B cell (primary cell): ENCODE results near the gene ANXA10. TPM values are rescaled to one million over a fixed set of nuclear protein-coding genes. Genes with fewer than 3 reads are reported as not detected.

Experiments used
- ATAC-seq: fragments of 200-7000 bp; cut with Tn5 transposase; one replicate; pipeline ENCODE4 v1.10.0; 2021; ENCODE audit warnings: low read depth, mild to moderate bottlenecking, moderate number of reproducible peaks, moderate library complexity
- CTCF ChIA-PET: fragments of 350-600 bp; sonication (Branson Sonifier 250); formaldehyde crosslinking; loops from one replicate; lab custom pipeline; 2021; ENCODE audit warnings: antibody characterized with exemption, inconsistent platforms; lab: Charles Lee
- POLR2A ChIA-PET: fragments of 350-600 bp; sonication (Branson Sonifier 250); formaldehyde crosslinking; loops from one replicate; lab custom pipeline; 2021; ENCODE audit warnings: antibody characterized with exemption; lab: Charles Lee
- DNase-seq: peaks from one replicate; pipeline ENCODE4 v3.0.0; 2013
- H2AFZ ChIP-seq: 2 replicates; pipeline ENCODE4 v1.6.1; 2012; ENCODE audit warnings: mild to moderate bottlenecking, low read depth, low read length; ENCODE audit not compliant: insufficient read depth, poor library complexity, severe bottlenecking
- H3K27ac ChIP-seq, 2 donors: 1 replicate in 1 of 2; 2 replicates in 1 of 2; pipeline ENCODE4 v1.5.1; 2012 to 2013; ENCODE audit warnings: low read length in 2 of 2, mild to moderate bottlenecking in 2 of 2, moderate library complexity in 1 of 2
- H3K27me3 ChIP-seq, 4 experiments: fragments of 200-600 bp in 1 of 4; sonication (generic) in 1 of 4; replicated peaks in 1 of 4; 1 replicate in 2 of 4; 2 replicates in 2 of 4; pipeline versions ENCODE4 v1.6.1 to v1.7.0; 2013 to 2016; ENCODE audit warnings: low read length in 3 of 4, mild to moderate bottlenecking in 2 of 4, mixed read lengths in 1 of 4, moderate library complexity in 1 of 4; ENCODE audit not compliant: insufficient read depth in 4 of 4, control insufficient read depth in 3 of 4; ENCODE audit errors: control extremely low read depth in 1 of 4
- H3K36me3 ChIP-seq, 2 experiments: replicated peaks in 1 of 2; 1 replicate in 1 of 2; 2 replicates in 1 of 2; pipeline versions ENCODE4 v1.6.1 to v1.7.1; 2013; ENCODE audit warnings: low read length in 1 of 2; ENCODE audit not compliant: insufficient read depth in 2 of 2, control insufficient read depth in 1 of 2; ENCODE audit errors: control extremely low read depth in 1 of 2, extremely low read depth in 1 of 2
- H3K4me1 ChIP-seq, 2 donors: fragments of 200-600 bp in 1 of 2; sonication (generic) in 1 of 2; 1 replicate in 1 of 2; 2 replicates in 1 of 2; pipeline versions ENCODE4 v1.5.1 to v1.6.1; 2013 to 2017; ENCODE audit warnings: low read length in 2 of 2; ENCODE audit not compliant: control insufficient read depth in 2 of 2, insufficient read depth in 2 of 2
- H3K4me2 ChIP-seq: replicated peaks from 2 replicates; pipeline ENCODE3; 2012; ENCODE audit warnings: mild to moderate bottlenecking, low read depth, low read length; ENCODE audit not compliant: poor library complexity, severe bottlenecking
- H3K4me3 ChIP-seq, 5 experiments: fragments of 200-600 bp in 1 of 5; sonication (generic) in 1 of 5; 1 replicate in 3 of 5; 2 replicates in 2 of 5; pipeline versions ENCODE4 v1.5.1 to v1.7.0; 2011 to 2016; ENCODE audit warnings: low read length in 4 of 5, mild to moderate bottlenecking in 4 of 5, low read depth in 2 of 5, control low read depth in 1 of 5, moderate library complexity in 1 of 5; ENCODE audit not compliant: insufficient read depth in 1 of 5; ENCODE audit errors: control extremely low read depth in 1 of 5, extremely low read depth in 1 of 5
- H3K79me2 ChIP-seq: fragments of 200-600 bp; sonication (generic); one replicate; pipeline ENCODE4 v1.6.0; 2016; ENCODE audit warnings: low read length; ENCODE audit not compliant: control insufficient read depth, insufficient read depth
- H3K9ac ChIP-seq: fragments of 200-600 bp; sonication (generic); 2 replicates; pipeline ENCODE4 v1.6.1; 2017; ENCODE audit warnings: mild to moderate bottlenecking, low read length, moderate library complexity
- H3K9me3 ChIP-seq, 3 donors: one replicate each; pipeline versions ENCODE4 v1.6.1 to v1.7.1; 2013; ENCODE audit warnings: low read length in 2 of 3; ENCODE audit not compliant: control insufficient read depth in 2 of 3, insufficient read depth in 1 of 3; ENCODE audit errors: control extremely low read depth in 1 of 3
- H4K20me1 ChIP-seq: 2 replicates; pipeline ENCODE4 v1.6.0; 2012; ENCODE audit warnings: mild to moderate bottlenecking, low read length; ENCODE audit not compliant: insufficient read depth, control insufficient read depth, poor library complexity, severe bottlenecking
- H3K27ac Mint-ChIP-seq: one replicate; pipeline ENCODE4 v1.8.0; 2021; ENCODE audit warnings: mixed read lengths
- H3K27me3 Mint-ChIP-seq: one replicate; pipeline ENCODE4 v1.8.0; 2021; ENCODE audit warnings: mixed read lengths
- H3K4me1 Mint-ChIP-seq: one replicate; pipeline ENCODE4 v1.8.0; 2021; ENCODE audit warnings: mixed read lengths
- H3K4me3 Mint-ChIP-seq: one replicate; pipeline ENCODE4 v1.8.0; 2021; ENCODE audit warnings: mixed read lengths
- H3K9me3 Mint-ChIP-seq: one replicate; pipeline ENCODE4 v1.8.0; 2022; ENCODE audit warnings: mixed read lengths; ENCODE audit not compliant: insufficient read depth
- EZH2 ChIP-seq: IDR thresholded peaks from 2 replicates; pipeline ENCODE4 v1.6.1; 2012; ENCODE audit warnings: borderline replicate concordance, low read depth, mild to moderate bottlenecking, moderate library complexity, low read length; ENCODE audit not compliant: insufficient read depth, poor library complexity, severe bottlenecking
- WGBS: methylation state at CpG from one replicate; pipeline ENCODE4 v1.1.5; 2013; ENCODE audit warnings: missing lambda C conversion rate; ENCODE audit not compliant: insufficient coverage; 5-methylcytosine and 5-hydroxymethylcytosine counted together
- intact Hi-C: fragments of 100-400 bp; cut with micrococcal nuclease; formaldehyde crosslinking; loops from one replicate; pipeline ENCODE4 v1.10.0; 2022
- polyA plus RNA-seq: library from polyadenylated mRNA; depleted of rRNA; stranded (reverse); fragments of >200 nt; gene quantifications from 2 replicates; pipeline ENCODE4 v1.2.3, GENCODE V29; 2012
- total RNA-seq, 2 donors: library from RNA; stranded (reverse); fragments of 120-200 nt in 1 of 2; gene quantifications; 1 replicate in 1 of 2; 2 replicates in 1 of 2; pipeline versions ENCODE4 v1.2.3 to v1.2.4, GENCODE V29; 2013 to 2022
- TF ChIP-seq, protein P1 (sequence below): fragments of 200-600 bp; IDR thresholded peaks from one replicate; pipeline ENCODE4 v1.8.0; 2022; ENCODE audit warnings: antibody characterized with exemption, mild to moderate bottlenecking

ANXA10 gene
- total and polyA plus RNA-seq, 2 donors (not counting 1 experiment from before 2014, with no cell fraction given) = not detected

DNA sequence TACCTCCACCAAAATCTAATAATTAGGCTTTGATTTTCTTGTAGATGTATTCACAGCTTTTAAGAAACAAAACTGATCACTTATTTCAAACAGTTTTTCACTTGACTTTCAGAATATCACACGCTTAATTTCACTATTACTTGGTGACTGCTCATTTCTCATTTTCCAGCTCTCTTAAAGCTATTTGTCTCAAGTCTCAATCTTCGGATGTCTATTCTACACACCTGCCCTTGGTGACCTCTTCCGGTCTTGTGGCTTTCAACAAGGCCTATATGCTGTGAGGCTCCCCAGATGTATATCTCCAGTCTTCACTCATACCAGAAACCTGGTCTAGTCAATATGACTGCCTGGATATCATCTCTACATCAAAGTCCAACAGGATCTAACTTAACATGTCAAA, 34.9 kb upstream of the ANXA10 start:
- CTCF ChIA-PET = no interaction called here
- no peaks in the 10 kb centered on the region for H3K9me3 Mint-ChIP-seq
- ATAC-seq = no peak
- no peak overlapping the region for H3K4me3 Mint-ChIP-seq
- Histone ChIP-seq H2AFZ (no peak overlapping the region), H3K27me3 (no peaks in the 10 kb centered on the region), H3K9me3 (no peaks in the 10 kb centered on the region), H3K4me1 (no peaks in the 10 kb centered on the region), H3K9ac (no peak overlapping the region), H3K79me2 (no peaks in the 10 kb centered on the region), H3K36me3 (no peaks in the 10 kb centered on the region), H3K4me2 (no peak overlapping the region), H3K4me3 (no peak overlapping the region), H3K27ac (no peak overlapping the region), H4K20me1 (no peaks in the 10 kb centered on the region)
- POLR2A ChIA-PET = no interaction called here
- no peak overlapping the region for H3K27ac Mint-ChIP-seq
- no peak for TF ChIP-seq EZH2
- TF ChIP-seq, protein P1, sequence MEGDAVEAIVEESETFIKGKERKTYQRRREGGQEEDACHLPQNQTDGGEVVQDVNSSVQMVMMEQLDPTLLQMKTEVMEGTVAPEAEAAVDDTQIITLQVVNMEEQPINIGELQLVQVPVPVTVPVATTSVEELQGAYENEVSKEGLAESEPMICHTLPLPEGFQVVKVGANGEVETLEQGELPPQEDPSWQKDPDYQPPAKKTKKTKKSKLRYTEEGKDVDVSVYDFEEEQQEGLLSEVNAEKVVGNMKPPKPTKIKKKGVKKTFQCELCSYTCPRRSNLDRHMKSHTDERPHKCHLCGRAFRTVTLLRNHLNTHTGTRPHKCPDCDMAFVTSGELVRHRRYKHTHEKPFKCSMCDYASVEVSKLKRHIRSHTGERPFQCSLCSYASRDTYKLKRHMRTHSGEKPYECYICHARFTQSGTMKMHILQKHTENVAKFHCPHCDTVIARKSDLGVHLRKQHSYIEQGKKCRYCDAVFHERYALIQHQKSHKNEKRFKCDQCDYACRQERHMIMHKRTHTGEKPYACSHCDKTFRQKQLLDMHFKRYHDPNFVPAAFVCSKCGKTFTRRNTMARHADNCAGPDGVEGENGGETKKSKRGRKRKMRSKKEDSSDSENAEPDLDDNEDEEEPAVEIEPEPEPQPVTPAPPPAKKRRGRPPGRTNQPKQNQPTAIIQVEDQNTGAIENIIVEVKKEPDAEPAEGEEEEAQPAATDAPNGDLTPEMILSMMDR = no peak
- no peaks in the 10 kb centered on the region for H3K27me3 Mint-ChIP-seq
- no peaks in the 10 kb centered on the region for H3K4me1 Mint-ChIP-seq
- intact Hi-C loops = no loop called here
- no peak for DNase-seq
- WGBS = 82% methylated on average over 3 of the region's 3 CpGs

DNA sequence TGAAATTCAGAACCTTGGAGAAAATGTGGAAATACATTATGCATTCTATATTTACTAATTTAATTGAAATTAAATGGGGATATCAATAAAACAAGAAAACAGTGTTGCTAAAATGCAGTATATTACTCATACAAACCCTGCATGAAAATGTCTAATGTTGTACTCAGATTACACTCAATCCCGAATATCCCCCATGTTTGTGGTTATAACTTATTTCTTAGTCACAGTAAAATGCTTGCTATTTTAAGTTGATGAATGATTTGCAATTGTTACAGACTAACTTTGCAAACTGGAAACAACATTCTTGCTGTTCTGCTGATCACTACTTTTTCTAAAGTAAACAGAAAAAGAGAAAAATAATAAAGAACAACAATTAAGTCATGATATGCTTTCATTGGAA, 33.1 kb upstream of the ANXA10 start:
- H3K27ac Mint-ChIP-seq = no peak overlapping the region
- POLR2A ChIA-PET = no interaction called here
- Histone ChIP-seq H3K79me2 (no peaks in the 10 kb centered on the region), H3K4me2 (no peak overlapping the region), H3K36me3 (no peaks in the 10 kb centered on the region), H4K20me1 (no peaks in the 10 kb centered on the region), H3K27ac (no peak overlapping the region), H3K9ac (no peak overlapping the region), H2AFZ (no peak overlapping the region), H3K9me3 (no peaks in the 10 kb centered on the region), H3K4me3 (no peak overlapping the region), H3K27me3 (no peaks in the 10 kb centered on the region), H3K4me1 (no peaks in the 10 kb centered on the region)
- no CpG with 5 or more reads among the region's 1 CpG for WGBS
- no peaks in the 10 kb centered on the region for H3K4me1 Mint-ChIP-seq
- H3K9me3 Mint-ChIP-seq = no peaks in the 10 kb centered on the region
- no peak overlapping the region for H3K4me3 Mint-ChIP-seq
- H3K27me3 Mint-ChIP-seq = no peaks in the 10 kb centered on the region
- ATAC-seq (no peak), DNase-seq (no peak)
- CTCF ChIA-PET = no interaction called here
- no peak for TF ChIP-seq EZH2
- intact Hi-C loops = no loop called here
